ENCODE results near the gene HRC. TPM values are rescaled to one million over a fixed set of nuclear protein-coding genes. Genes with fewer than 3 reads are reported as not detected.

Gene HRC
- total RNA-seq, 1 donor from 2014 or later = not detected

DNA sequence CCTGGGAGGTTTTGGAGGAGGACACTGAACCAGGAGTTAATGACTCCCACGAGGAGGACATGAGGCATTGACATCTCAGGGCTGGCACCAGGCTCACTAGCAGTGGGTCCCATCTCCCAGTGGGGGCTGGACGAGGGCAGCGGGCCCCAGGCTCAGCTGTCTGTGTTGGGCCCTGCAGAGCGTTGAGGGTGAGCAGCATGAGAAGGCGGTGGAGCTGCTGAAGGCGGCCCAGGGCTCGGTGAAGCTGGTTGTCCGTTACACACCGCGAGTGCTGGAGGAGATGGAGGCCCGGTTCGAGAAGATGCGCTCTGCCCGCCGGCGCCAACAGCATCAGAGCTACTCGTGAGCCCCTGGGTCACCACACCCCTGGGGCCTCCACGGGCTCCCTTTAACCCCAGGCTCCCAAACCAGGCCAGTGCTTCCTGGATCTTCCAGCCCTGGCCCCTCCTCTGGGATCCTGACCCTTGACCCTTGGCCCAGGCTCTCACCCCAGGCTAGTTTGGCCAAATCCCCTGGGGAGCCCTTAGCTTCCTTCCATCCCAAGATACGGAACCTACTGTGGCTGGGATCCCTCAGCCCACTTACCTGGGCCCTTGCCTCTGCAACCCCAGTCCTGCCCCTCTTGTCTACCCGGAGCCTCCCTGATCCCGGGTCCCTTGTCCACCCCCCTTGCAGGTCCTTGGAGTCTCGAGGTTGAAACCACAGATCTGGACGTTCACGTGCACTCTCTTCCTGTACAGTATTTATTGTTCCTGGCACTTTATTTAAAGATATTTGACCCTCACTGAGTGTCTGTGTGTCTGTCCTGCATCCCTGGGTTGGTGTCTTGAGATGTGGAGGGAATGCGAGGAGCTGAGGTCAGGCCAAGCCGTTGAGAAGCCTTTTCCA, 37.3 kb downstream of the HRC start:
- ATAC-seq = no peak

GRCh38 chr19:49116544-49116943, 38.7 kb downstream of the HRC start:
- DNase-seq (ENCODE audit: low spot score) = no peak
- no peak for ATAC-seq

More for the DNA sequence above, 37.3 kb downstream of the HRC start:
- DNase-seq (ENCODE audit: low spot score) = no peak

DNA sequence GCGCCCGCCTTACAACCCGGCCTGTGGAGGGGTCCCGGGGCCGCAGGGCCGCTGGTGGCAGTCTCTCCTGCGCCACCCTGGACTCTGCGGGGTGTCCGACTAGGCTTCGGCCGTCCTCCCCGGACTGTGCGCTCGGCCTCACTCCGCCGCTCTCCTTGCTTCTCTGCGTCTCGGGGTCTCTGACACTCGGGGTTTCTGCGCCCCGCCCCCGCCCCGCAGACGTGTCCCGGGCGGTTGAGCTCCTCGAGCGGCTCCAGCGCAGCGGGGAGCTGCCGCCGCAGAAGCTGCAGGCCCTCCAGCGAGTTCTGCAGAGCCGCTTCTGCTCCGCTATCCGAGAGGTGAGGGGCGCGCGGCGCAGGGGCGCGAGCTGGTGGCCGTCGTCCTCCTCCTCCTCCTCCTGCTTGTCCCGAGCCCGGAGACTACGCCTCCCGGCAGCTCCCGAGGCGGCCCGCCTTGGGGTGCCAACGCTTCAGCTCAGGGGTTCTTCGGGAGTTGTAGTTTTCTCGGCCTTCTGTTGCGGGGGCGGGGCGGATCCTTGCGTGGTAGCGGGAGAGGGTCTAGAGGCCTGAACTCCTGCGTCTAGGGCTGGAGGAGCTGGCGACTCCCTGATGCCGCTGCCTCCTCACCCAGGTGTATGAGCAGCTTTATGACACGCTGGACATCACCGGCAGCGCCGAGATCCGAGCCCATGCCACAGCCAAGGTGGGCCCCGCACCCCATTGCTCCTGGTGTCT, 40.4 kb downstream of the HRC start:
- DNase-seq (ENCODE audit: low spot score) (peak; percentile 66), ATAC-seq (peak; percentile 6)

- DNase-seq (ENCODE audit: low spot score) (peak; percentile 70), ATAC-seq (peak; percentile 70)
Observed at GRCh38 chr19:49113762-49114629, 41.2 kb downstream of the HRC start, which contains the start of gene LIN7B. LIN7B (plus strand) TSS chr19:49114370; CDS start chr19:49114405, 35 bp downstream.

- no peak for ATAC-seq
- DNase-seq (ENCODE audit: low spot score) = no peak
Observed at GRCh38 chr19:49111218-49111998, 43.8 kb downstream of the HRC start.

DNA sequence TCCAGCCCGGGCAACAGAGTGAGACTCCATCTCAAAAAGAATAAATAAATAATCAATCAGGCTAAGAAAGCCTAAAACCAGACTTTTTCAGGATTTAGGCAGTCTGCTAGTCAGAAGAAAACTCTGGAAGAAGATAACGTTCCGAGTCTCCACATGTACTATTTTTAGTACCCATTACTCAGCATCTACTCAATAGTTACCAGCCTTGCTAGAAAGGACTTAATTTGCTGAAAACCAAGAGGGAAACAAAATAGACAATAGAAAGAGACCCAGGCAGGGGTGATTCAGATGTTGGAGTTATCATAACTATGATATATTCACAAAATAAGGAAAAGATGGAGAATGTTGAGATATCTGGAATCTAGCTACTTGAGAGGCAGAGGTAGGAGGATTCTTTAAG, 44.6 kb downstream of the HRC start:
- no peak for ATAC-seq
- no peak for DNase-seq (ENCODE audit: low spot score)

GRCh38 chr19:49109569-49110233, 45.5 kb downstream of the HRC start:
- DNase-seq (ENCODE audit: low spot score) = no peak
- ATAC-seq = no peak

DNA sequence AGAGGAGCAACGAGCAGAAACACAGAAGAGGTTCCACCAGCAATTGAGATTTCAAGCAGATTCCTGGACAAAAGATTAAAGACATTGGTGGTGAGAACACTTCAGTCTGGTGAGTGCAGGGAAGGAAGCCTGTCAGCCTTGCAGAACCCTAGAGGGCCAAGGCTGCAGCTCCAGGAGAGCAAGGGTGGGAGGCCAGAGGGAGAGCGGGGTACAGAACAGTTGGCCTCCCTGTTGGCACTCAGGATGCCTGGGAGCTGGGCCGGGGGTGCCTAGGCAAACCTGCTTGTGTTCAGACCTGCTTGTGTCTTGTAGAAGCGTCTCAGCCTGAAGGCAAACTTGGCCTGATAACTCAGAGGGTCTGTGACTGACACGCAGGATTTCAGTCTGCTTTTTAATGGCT, 46.1 kb downstream of the HRC start:
- ATAC-seq (no peak), DNase-seq (ENCODE audit: low spot score) (no peak)

DNA sequence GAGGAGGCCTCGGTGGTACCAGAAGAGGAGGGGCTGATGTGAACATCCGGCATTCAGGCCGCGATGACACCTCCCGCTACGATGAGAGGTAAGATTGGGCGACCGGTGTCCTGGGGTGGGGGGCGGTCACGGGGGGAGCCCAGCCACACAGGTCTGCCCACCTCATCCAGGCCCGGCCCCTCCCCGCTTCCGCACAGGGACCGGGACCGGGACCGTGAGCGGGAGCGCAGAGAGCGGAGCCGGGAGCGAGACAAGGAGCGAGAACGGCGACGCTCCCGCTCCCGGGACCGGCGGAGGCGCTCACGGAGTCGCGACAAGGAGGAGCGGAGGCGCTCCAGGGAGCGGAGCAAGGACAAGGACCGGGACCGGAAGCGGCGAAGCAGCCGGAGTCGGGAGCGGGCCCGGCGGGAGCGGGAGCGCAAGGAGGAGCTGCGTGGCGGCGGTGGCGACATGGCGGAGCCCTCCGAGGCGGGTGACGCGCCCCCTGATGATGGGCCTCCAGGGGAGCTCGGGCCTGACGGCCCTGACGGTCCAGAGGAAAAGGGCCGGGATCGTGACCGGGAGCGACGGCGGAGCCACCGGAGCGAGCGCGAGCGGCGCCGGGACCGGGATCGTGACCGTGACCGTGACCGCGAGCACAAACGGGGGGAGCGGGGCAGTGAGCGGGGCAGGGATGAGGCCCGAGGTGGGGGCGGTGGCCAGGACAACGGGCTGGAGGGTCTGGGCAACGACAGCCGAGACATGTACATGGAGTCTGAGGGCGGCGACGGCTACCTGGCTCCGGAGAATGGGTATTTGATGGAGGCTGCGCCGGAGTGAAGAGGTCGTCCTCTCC, 47.4 kb downstream of the HRC start:
- DNase-seq (ENCODE audit: low spot score) (no peak), ATAC-seq (no peak)

GRCh38 chr19:49106648-49107135, 48.5 kb downstream of the HRC start:
- DNase-seq (ENCODE audit: low spot score) (no peak), ATAC-seq (peak; percentile 81)

DNA sequence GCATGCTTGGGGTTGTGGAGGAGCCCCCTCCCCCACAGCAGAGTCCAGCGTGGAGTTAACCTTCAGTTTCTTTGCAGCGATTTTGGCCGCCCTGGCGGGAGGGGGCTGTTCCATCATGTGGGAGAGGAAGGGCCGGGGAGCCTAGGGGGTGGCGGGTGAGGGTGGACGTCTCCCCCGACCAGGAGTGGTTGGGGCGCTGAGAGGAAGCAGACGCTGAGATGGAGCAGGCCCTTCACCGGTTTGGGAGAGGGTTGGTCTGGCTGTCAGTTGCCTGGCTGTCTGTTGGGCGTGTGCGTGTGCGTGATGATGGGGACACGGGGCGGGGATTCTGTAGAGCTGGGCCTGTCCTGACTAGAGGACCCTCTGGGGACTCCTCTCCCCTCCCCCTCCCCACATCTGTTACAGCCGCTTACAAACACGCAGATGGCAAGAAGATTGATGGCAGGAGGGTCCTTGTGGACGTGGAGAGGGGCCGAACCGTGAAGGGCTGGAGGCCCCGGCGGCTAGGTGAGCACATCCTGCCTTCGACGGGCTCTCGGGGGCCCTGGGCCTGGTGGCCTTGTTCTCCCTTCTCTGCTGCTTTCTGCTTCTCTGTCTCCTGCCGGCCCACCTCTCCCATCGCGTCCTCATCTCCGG, 50.8 kb downstream of the HRC start:
- ATAC-seq = no peak
- no peak for DNase-seq (ENCODE audit: low spot score)

- ATAC-seq (no peak), DNase-seq (ENCODE audit: low spot score) (no peak)
Observed at GRCh38 chr19:49103331-49104085, 51.7 kb downstream of the HRC start.

- no peak for DNase-seq (ENCODE audit: low spot score)
- ATAC-seq = no peak
Observed at GRCh38 chr19:49102303-49102702, 52.9 kb downstream of the HRC start.
